Cardiac muscle cell (in vitro differentiated cells and primary cell): ENCODE data around the gene KIF26B. TPM values are rescaled to one million over a fixed set of nuclear protein-coding genes. Genes with fewer than 3 reads are reported as not detected.

Experiments used
- DNase-seq, 2 donors: peaks; one replicate each; pipeline versions ENCODE4 v3.0.0 to v3.0.0-alpha.2; 2010 to 2017; ENCODE audit warnings: low read depth in 1 of 2, low spot score in 1 of 2
- H3K27ac ChIP-seq: fragments of 200-600 bp; sonication (generic); 2 replicates; pipeline ENCODE4 v1.5.1; 2016
- H3K27me3 ChIP-seq: fragments of 200-600 bp; sonication (generic); 2 replicates; pipeline ENCODE4 v1.6.0; 2016; ENCODE audit warnings: control low read depth
- H3K36me3 ChIP-seq: fragments of 200-600 bp; sonication (generic); 2 replicates; pipeline ENCODE4 v1.5.1; 2016; ENCODE audit warnings: control low read depth
- H3K4me1 ChIP-seq: fragments of 200-600 bp; sonication (generic); 2 replicates; pipeline ENCODE4 v1.8.1; 2017; ENCODE audit warnings: low read depth, mild to moderate bottlenecking, mixed run types
- H3K4me3 ChIP-seq: fragments of 200-600 bp; sonication (generic); 2 replicates; pipeline ENCODE4 v1.5.1; 2016; ENCODE audit warnings: mild to moderate bottlenecking
- H3K9me3 ChIP-seq: fragments of 200-600 bp; sonication (generic); 2 replicates; pipeline ENCODE4 v1.5.1; 2017; ENCODE audit warnings: low read depth, mild to moderate bottlenecking, control low read depth
- polyA plus RNA-seq: library from polyadenylated mRNA; unstranded; fragments of >200 nt; fragmentation: Nextera tagmentation; extraction: Ambion mirVana; gene quantifications from 2 replicates; pipeline ENCODE4 v1.2.1, GENCODE V29; 2016
- total RNA-seq: library from RNA; depleted of rRNA; stranded (reverse); fragments of >200 nt; gene quantifications from 2 replicates; pipeline ENCODE4 v1.2.3, GENCODE V29; 2016
- TF ChIP-seq, protein P1 (sequence below): IDR thresholded peaks from 2 replicates; pipeline ENCODE4 v1.5.1; 2012; ENCODE audit warnings: low read depth, mild to moderate bottlenecking, low read length

Gene KIF26B
- total and polyA plus RNA-seq, 2 experiments from 2014 or later, result 58.9 to 177 TPM

DNA sequence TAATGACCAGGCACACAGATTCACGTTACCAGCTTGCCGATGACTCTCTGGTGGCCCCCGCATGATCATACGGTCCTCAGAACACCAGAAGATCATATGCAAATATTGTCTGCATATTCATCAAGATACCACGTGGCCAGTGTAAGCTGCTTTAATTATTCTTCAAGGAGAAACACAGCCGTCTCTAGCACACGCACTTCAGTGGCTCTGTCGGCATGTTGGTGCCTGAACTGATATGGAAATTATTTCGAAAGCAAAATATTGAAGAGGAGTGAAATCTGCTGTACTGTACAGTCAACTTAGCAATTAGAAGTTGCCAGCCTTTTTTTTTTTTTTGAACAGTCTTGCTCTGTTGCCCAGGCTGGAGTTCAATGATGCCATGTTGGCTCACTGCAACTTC, 5.9 kb upstream of the KIF26B start:
- Histone ChIP-seq H3K27ac (no peak overlapping the region), H3K27me3 (no peaks in the 10 kb centered on the region), H3K4me3 (no peak overlapping the region), H3K4me1 (peaks cover 10% of the 10 kb centered on the region), H3K9me3 (no peaks in the 10 kb centered on the region), H3K36me3 (no peaks in the 10 kb centered on the region)
- DNase-seq, result no peak
- TF ChIP-seq, protein P1, sequence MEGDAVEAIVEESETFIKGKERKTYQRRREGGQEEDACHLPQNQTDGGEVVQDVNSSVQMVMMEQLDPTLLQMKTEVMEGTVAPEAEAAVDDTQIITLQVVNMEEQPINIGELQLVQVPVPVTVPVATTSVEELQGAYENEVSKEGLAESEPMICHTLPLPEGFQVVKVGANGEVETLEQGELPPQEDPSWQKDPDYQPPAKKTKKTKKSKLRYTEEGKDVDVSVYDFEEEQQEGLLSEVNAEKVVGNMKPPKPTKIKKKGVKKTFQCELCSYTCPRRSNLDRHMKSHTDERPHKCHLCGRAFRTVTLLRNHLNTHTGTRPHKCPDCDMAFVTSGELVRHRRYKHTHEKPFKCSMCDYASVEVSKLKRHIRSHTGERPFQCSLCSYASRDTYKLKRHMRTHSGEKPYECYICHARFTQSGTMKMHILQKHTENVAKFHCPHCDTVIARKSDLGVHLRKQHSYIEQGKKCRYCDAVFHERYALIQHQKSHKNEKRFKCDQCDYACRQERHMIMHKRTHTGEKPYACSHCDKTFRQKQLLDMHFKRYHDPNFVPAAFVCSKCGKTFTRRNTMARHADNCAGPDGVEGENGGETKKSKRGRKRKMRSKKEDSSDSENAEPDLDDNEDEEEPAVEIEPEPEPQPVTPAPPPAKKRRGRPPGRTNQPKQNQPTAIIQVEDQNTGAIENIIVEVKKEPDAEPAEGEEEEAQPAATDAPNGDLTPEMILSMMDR, result no peak

DNA sequence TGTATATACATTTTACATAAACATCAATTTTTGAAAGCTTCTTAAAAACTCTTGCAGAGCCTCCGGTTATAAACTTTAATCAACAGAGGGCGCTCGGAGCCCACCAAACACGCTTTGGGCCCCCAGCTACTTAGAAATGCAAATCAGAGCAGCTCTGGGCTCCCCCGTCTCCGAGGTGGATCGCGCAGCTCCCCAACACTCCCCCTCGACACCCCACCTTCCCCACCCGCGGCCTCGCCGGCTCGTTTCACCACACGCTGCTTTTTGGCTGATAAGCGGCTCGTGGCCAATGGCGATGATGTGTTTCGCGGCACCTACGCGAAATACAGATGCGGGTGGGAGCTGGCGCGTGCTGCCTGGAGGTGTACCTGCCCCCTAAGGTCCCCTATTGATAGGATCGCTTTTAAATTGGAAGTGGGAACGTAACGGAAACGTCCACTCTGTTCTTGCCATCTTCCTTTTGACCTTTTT, 1.7 kb upstream of the KIF26B start:
- no peaks in the 10 kb centered on the region for H3K9me3 ChIP-seq
- peak overlapping the region; percentile 92 for H3K27ac ChIP-seq
- no peaks in the 10 kb centered on the region for H3K36me3 ChIP-seq
- H3K4me3 ChIP-seq, result peak overlapping the region; percentile 86
- DNase-seq, result peak; percentile 87 to 89
- TF ChIP-seq, protein P1, result peak; percentile 61
- no peaks in the 10 kb centered on the region for H3K27me3 ChIP-seq
- H3K4me1 ChIP-seq, result peaks cover 10% of the 10 kb centered on the region

DNA sequence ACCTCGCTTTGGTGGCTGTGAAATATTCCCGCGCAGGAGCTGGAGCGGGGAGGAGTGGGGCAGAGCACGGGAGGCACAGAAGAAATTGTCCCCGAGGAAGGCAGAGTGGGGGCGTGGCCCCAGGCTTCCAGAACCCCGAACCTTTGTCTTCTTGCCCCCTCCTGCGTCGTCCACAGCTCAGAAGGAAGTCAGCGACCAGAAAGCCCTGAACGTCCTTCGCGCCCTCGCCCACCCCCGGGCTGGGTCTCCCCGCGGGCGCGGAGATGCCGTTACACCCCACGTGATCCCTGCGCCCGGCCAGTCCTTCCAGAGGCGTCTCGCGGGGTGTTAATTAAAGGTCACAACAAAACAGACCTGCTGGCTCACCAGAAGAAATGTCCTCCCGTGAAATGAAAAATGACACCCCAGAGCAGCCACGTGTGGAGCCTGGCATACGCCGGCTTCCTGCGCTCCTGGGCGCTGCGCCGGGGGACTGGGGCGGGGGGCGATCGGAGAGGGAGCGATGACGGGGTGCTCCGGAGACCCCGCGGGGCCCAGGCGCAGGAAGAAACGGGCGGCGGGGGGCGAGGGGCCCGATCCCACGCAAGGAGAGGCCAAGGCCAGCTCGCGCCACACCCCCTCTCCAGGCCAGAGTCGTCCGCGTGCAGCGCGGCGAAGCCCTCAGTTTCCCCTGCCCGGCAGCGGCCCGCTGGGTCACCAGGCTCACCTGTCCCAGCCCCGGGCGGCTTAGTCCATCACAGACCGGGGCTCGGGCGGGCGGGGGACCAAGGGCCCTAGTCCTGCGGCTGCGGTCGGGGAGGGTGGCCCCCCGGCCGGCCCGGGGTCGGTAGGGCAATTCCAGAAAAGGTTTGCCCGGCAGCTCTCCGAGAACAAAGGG, 995 bp upstream of the KIF26B start:
- no peaks in the 10 kb centered on the region for H3K9me3 ChIP-seq
- no peaks in the 10 kb centered on the region for H3K27me3 ChIP-seq
- TF ChIP-seq, protein P1, result no peak
- peak; percentile 33 to 67 for DNase-seq
- H3K4me3 ChIP-seq, result peak overlapping the region; percentile 86
- peak overlapping the region; percentile 92 for H3K27ac ChIP-seq
- no peaks in the 10 kb centered on the region for H3K36me3 ChIP-seq
- peaks cover 15% of the 10 kb centered on the region for H3K4me1 ChIP-seq

DNA sequence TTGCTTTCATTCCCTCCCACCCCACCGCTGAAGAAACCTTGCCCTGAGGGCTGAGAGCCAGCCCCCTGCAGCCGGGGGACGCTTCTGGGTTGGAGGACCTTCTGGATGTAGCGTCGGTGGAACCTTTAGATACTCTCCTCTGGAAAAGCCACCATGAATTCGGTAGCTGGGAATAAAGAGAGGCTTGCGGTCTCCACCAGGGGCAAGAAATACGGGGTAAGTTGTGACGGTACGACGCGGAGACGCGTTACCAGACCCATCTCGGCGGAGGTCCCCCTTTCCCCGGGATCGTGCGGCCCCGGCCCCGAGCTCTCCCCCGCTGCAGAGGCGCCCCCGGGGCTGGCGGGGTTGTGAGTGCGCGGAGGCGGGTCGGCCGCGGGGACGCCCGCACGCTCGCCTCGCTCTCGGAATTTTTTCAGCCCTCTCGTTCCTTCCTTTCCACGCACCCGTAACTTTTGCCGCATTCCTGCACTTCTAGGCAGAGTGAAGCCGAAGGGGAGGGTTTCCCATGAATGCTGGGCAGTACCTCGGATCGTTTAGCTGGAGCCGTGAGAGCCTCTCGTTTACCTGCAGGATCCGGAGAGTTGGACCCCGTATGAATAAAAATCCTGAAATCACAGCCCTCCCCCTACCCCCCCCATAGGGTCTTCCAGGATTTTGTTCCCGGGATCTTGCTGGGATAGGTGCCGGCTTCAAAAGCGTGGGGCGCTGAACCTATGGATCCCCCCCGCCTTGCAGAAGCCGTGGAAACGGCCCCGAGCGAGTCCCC, 671 bp downstream of the KIF26B start:
- no peaks in the 10 kb centered on the region for H3K27me3 ChIP-seq
- H3K27ac ChIP-seq, result peak overlapping the region; percentile 92
- peak overlapping the region; percentile 86 for H3K4me3 ChIP-seq

DNA sequence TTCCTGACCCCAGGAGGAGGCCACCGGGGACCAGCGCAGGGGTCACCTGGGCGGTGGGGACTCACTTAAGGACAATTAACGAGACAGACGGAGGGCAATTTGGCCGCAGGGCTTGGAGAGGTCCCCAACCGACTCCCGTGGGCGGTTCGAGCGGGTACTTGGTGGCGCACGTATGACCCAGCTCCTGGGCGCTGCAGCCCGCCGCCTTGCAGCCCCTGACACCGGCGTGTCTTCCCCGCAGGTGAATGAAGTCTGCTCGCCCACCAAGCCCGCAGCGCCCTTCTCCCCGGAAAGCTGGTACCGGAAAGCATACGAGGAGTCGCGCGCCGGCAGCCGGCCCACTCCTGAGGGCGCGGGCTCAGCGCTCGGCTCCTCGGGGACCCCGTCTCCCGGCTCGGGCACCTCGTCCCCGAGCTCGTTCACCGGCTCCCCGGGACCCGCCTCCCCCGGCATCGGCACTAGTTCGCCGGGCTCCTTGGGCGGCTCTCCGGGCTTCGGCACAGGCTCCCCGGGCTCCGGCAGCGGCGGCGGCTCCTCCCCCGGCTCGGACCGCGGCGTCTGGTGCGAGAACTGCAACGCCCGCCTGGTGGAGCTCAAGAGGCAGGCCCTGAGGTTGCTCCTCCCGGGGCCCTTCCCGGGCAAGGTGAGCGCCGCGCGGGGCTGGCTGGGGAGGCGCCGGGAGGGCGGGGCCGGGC, 1.4 kb downstream of the KIF26B start:
- H3K36me3 ChIP-seq, result peaks cover 2% of the 10 kb centered on the region
- H3K4me3 ChIP-seq, result peak overlapping the region; percentile 86
- H3K27me3 ChIP-seq, result no peaks in the 10 kb centered on the region
- TF ChIP-seq, protein P1, result peak; percentile 62
- peaks cover 39% of the 10 kb centered on the region for H3K4me1 ChIP-seq
- DNase-seq, result peak; percentile 86 to 91
- peak overlapping the region; percentile 92 for H3K27ac ChIP-seq
- no peaks in the 10 kb centered on the region for H3K9me3 ChIP-seq

More for the DNA sequence above, 671 bp downstream of the KIF26B start:
- H3K9me3 ChIP-seq, result no peaks in the 10 kb centered on the region
- TF ChIP-seq, protein P1, result peak; percentile 1
- peaks cover 32% of the 10 kb centered on the region for H3K4me1 ChIP-seq
- DNase-seq, result peak; percentile 38 to 53
- H3K36me3 ChIP-seq, result peaks cover 2% of the 10 kb centered on the region
